Endothelial cell of umbilical vein (primary cell): ENCODE measurements around the gene ALG11. TPM values are rescaled to one million over a fixed set of nuclear protein-coding genes. Genes with fewer than 3 reads are reported as not detected.

ENCODE experiments used
- BruUV-seq: library from RNA; stranded (reverse); fragments of 400-500 nt; replicated peaks from 2 replicates; lab custom pipeline; 2021; lab: Mats Ljungman, UMichigan
- CTCF ChIA-PET: fragments of 300-600, 350-600 bp; sonication (Branson Sonifier 250); formaldehyde crosslinking; loops from one replicate; lab custom pipeline; 2021; ENCODE audit warnings: antibody characterized with exemption, inconsistent platforms; lab: Charles Lee
- POLR2A ChIA-PET: fragments of 300-600, 350-600 bp; sonication (Branson Sonifier 250); formaldehyde crosslinking; loops from one replicate; lab custom pipeline; 2021; ENCODE audit warnings: antibody characterized with exemption, inconsistent platforms; lab: Charles Lee
- DNase-seq: peaks from one replicate; pipeline ENCODE4 v3.0.0-alpha.2; 2011; ENCODE audit warnings: low read depth, low spot score
- FAIRE-seq: peaks from 2 replicates; lab custom pipeline; 2011; peaks lifted over from hg19 to GRCh38; lab: Jason Lieb, UNC
- H2AFZ ChIP-seq: 2 replicates; pipeline ENCODE4 v1.6.0; 2012; ENCODE audit warnings: low read depth, low read length, control low read depth, inconsistent platforms
- H3K27ac ChIP-seq: 2 replicates; pipeline ENCODE4 v1.5.1; 2011; ENCODE audit warnings: low read depth, mild to moderate bottlenecking, control low read depth, low read length, moderate library complexity; ENCODE audit not compliant: insufficient read depth
- H3K27me3 ChIP-seq, 2 experiments: 2 replicates each; pipeline versions ENCODE4 v1.6.0 to v1.6.1; 2011; ENCODE audit warnings: low read length in 2 of 2, mixed read lengths in 1 of 2; ENCODE audit not compliant: control insufficient read depth in 2 of 2, insufficient read depth in 2 of 2
- H3K36me3 ChIP-seq, 2 experiments: 2 replicates in 1 of 2; 3 replicates in 1 of 2; pipeline ENCODE4 v1.5.1; 2011; ENCODE audit warnings: low read length in 2 of 2, mild to moderate bottlenecking in 1 of 2, moderate library complexity in 1 of 2; ENCODE audit not compliant: control insufficient read depth in 2 of 2, insufficient read depth in 2 of 2; ENCODE audit errors: extremely low read depth in 1 of 2
- H3K4me1 ChIP-seq: 3 replicates; pipeline ENCODE4 v1.5.1; 2011; ENCODE audit warnings: mild to moderate bottlenecking, low read length; ENCODE audit not compliant: control insufficient read depth, insufficient read depth; ENCODE audit errors: extremely low read depth
- H3K4me2 ChIP-seq: 2 replicates; pipeline ENCODE4 v1.6.1; 2011; ENCODE audit warnings: low read length, control low read depth, mixed read lengths; ENCODE audit not compliant: insufficient read depth
- H3K4me3 ChIP-seq, 3 experiments: fragments of 200-600 bp in 1 of 3; sonication (generic), shearing (Covaris generic) in 1 of 3; replicated peaks in 1 of 3; 2 replicates each; pipeline ENCODE4 v1.5.1; 2011 to 2016; ENCODE audit warnings: control low read depth in 3 of 3, low read length in 3 of 3, mild to moderate bottlenecking in 2 of 3, inconsistent platforms in 1 of 3, low read depth in 1 of 3, moderate library complexity in 1 of 3; ENCODE audit not compliant: insufficient read depth in 1 of 3
- H3K79me2 ChIP-seq: 2 replicates; pipeline ENCODE4 v1.6.0; 2012; ENCODE audit warnings: low read length, inconsistent platforms; ENCODE audit not compliant: control insufficient read depth, insufficient read depth
- H3K9ac ChIP-seq: replicated peaks from 2 replicates; pipeline ENCODE3; 2011; ENCODE audit warnings: low read length, control low read depth; ENCODE audit not compliant: insufficient read depth; ENCODE audit errors: extremely low read depth
- H3K9me1 ChIP-seq: replicated peaks from 3 replicates; pipeline ENCODE4 v1.6.0; 2011; ENCODE audit warnings: mild to moderate bottlenecking, low read length; ENCODE audit not compliant: control insufficient read depth, insufficient read depth; ENCODE audit errors: extremely low read depth
- H3K9me3 ChIP-seq: replicated peaks from 2 replicates; pipeline ENCODE4 v1.5.1; 2012; ENCODE audit warnings: low read length, inconsistent platforms; ENCODE audit not compliant: control insufficient read depth, insufficient read depth
- H4K20me1 ChIP-seq: replicated peaks from 2 replicates; pipeline ENCODE3; 2011; ENCODE audit warnings: mild to moderate bottlenecking, low read length; ENCODE audit not compliant: control insufficient read depth, insufficient read depth; ENCODE audit errors: extremely low read depth
- CTCF ChIP-seq, 2 donors: IDR thresholded peaks; 1 replicate in 1 of 2; 2 replicates in 1 of 2; pipeline ENCODE4 v1.5.1; 2011; ENCODE audit warnings: low read length in 2 of 2, mild to moderate bottlenecking in 2 of 2, moderate library complexity in 2 of 2, control low read depth in 1 of 2, inconsistent platforms in 1 of 2, low read depth in 1 of 2; ENCODE audit not compliant: insufficient read depth in 1 of 2; ENCODE audit errors: extremely low read depth in 1 of 2
- EZH2 ChIP-seq: IDR thresholded peaks from 2 replicates; pipeline ENCODE4 v1.6.1; 2012; ENCODE audit warnings: borderline replicate concordance, low read depth, mild to moderate bottlenecking, moderate library complexity, low read length, inconsistent platforms; ENCODE audit not compliant: severe bottlenecking
- FOS ChIP-seq: IDR thresholded peaks from 2 replicates; pipeline ENCODE4 v1.6.1; 2011; ENCODE audit warnings: mild to moderate bottlenecking, low read length, moderate library complexity, borderline replicate concordance; ENCODE audit not compliant: insufficient read depth
- GATA2 ChIP-seq: IDR thresholded peaks from 2 replicates; pipeline ENCODE4 v1.7.0; 2011; ENCODE audit warnings: low read depth, mild to moderate bottlenecking, moderate library complexity, mixed read lengths, low read length; ENCODE audit not compliant: insufficient read length, insufficient read depth
- JUN ChIP-seq: IDR thresholded peaks from 2 replicates; pipeline ENCODE4 v1.6.1; 2011; ENCODE audit warnings: borderline replicate concordance, low read depth; ENCODE audit not compliant: insufficient read length, insufficient read depth
- MAX ChIP-seq: IDR thresholded peaks from 2 replicates; pipeline ENCODE4 v1.6.1; 2011; ENCODE audit not compliant: insufficient read depth, insufficient read length
- MYC ChIP-seq: IDR thresholded peaks from one replicate; pipeline ENCODE4 v1.6.1; 2011; ENCODE audit warnings: mild to moderate bottlenecking, low read depth, low read length
- POLR2A ChIP-seq: IDR thresholded peaks from 2 replicates; pipeline ENCODE4 v1.6.1; 2012; ENCODE audit warnings: low read depth, mild to moderate bottlenecking, control low read depth, low read length
- POLR2AphosphoS5 ChIP-seq: IDR thresholded peaks from 2 replicates; pipeline ENCODE4 v1.6.1; 2012; ENCODE audit warnings: low read depth, mild to moderate bottlenecking, control low read depth, low read length, moderate library complexity; ENCODE audit not compliant: insufficient read depth
- dilution Hi-C: fragments of 300-500 bp; cut with MboI; formaldehyde crosslinking; loops from one replicate; pipeline ENCODE4 v1.15.0; 2019; ENCODE audit warnings: low sequenced_read_pairs; ENCODE audit not compliant: extremely low pct_ligation_motif_present
- intact Hi-C: fragments of 100-400 bp; cut with micrococcal nuclease; formaldehyde crosslinking; loops from one replicate; pipeline ENCODE4 v1.10.0; 2022
- polyA plus RNA-seq, 4 experiments: library from polyadenylated mRNA; depleted of rRNA in 3 of 4; stranded (reverse) in 3 of 4; unstranded in 1 of 4; fragments of >200 nt; gene quantifications; 2 replicates each; pipeline versions ENCODE4 v1.2.1 to v1.2.3, GENCODE V29; 2011 to 2012; ENCODE audit warnings: missing spikeins in 1 of 4
- total RNA-seq: library from RNA; stranded (reverse); gene quantifications from 2 replicates; pipeline ENCODE4 v1.2.3, GENCODE V29; 2021

The ALG11 gene
- total and polyA plus RNA-seq, 2 donors (not counting 3 experiments of a cell fraction or from before 2014, with no cell fraction given) = 6.5 to 31.0 TPM

- Histone ChIP-seq H3K4me1 (no peaks in the 10 kb centered on the region), H3K9me1 (no peaks in the 10 kb centered on the region), H4K20me1 (no peaks in the 10 kb centered on the region), H3K4me3 (no peak overlapping the region), H3K79me2 (no peaks in the 10 kb centered on the region), H3K36me3 (no peaks in the 10 kb centered on the region), H3K9me3 (no peaks in the 10 kb centered on the region), H2AFZ (no peak overlapping the region), H3K9ac (no peak overlapping the region), H3K4me2 (no peak overlapping the region), H3K27me3 (no peaks in the 10 kb centered on the region), H3K27ac (no peak overlapping the region)
- POLR2A ChIA-PET = no interaction called here
- DNase-seq (no peak), FAIRE-seq (no peak)
- TF ChIP-seq CTCF (IDR thresholded peaks at IDR 0.05; ENCODE audit: extremely low read depth in 1 of 2, insufficient read depth in 1 of 2, low read depth in 1 of 2, low read length in 2 of 2) = no peak
- no peak for TF ChIP-seq MYC
- no peak for TF ChIP-seq JUN
- TF ChIP-seq MAX = no peak
- TF ChIP-seq GATA2 = no peak
- TF ChIP-seq EZH2 = no peak
- no peak for TF ChIP-seq FOS
- TF ChIP-seq POLR2A = no peak
- no peak for TF ChIP-seq POLR2AphosphoS5
- dilution Hi-C loops = no loop called here
- no TSS peak for BruUV-seq
- intact Hi-C loops = no loop called here
- CTCF ChIA-PET = no interaction called here
These were observed 44.4 kb upstream of the ALG11 start for GRCh38 chr13:51967482-51968446.
